CD4-positive, alpha-beta T cell treated with Interleukin-6 for 4 hours (primary cell): ENCODE results near the gene NXPE1.

Experiments used
- DNase-seq: peaks from one replicate; pipeline ENCODE4 v3.0.0-alpha.2; 2020; ENCODE audit warnings: mixed read lengths

The NXPE1 gene

GRCh38 chr11:114562166-114562916 is 2.7 kb upstream of the NXPE1 start:
- DNase-seq = no peak

GRCh38 chr11:114556135-114556534 is 3.5 kb downstream of the NXPE1 start:
- DNase-seq = no peak

GRCh38 chr11:114553642-114554041 is 6.0 kb downstream of the NXPE1 start:
- DNase-seq = no peak

DNA sequence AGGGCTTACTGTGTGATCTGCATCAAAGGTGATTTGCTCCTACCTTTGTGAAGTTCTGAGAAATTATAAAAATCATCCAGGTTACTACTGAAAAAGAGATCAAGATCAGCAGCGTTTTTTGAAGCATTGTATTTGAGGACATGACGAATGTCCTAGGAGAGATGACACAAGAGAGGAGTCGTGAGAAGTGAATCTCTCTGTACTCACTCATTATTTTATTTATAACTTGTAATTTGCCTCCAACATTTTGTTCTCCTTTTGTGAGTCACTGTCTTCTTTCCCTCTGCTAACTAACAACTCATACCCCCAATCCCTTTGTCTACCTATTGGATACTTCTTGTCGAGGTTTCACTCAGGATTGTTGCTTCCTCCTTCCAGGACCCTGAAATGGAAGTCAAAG is 8.6 kb downstream of the NXPE1 start:
- no peak for DNase-seq

- no peak for DNase-seq
Observed at GRCh38 chr11:114525682-114526081, 34.0 kb downstream of the NXPE1 start.

DNA sequence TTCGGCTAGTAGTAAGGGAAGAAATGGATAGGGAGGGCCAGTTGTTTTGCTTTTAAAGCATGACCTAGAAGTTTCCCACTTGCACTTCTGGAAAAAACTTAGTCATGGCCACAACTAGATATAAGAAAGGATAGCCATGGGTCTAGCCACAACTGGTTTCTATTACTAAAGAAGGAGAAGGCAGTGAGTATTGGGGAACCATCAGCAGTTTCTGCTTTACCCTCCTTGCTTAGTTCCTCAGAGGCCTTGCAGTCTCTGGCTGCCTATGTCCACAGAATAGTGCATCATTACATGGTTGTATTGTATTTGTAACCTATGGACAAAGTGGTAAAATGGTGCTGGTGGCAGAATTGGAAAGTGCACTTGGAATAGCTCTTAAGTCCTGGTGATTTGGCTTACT is 35.6 kb downstream of the NXPE1 start:
- DNase-seq = no peak

DNA sequence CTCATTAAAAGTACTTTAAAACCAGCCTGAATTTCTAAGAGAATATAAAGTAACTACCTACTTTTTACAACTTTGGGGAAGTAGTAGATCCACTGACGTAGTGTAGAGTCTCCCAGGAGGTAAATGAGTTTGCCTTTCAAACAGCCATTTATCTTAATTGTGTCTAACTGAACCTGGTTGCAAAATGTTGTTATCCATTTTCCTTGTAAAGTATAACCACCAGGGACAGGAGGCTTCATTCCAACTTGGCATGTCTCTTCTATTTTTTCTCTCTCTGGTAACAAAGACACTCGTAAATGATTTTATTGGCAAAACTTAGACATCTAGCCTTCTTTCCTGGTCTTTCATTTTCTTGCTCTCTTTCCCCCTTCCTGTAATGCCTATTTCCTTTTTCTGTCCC is 36.9 kb downstream of the NXPE1 start:
- DNase-seq = no peak

DNA sequence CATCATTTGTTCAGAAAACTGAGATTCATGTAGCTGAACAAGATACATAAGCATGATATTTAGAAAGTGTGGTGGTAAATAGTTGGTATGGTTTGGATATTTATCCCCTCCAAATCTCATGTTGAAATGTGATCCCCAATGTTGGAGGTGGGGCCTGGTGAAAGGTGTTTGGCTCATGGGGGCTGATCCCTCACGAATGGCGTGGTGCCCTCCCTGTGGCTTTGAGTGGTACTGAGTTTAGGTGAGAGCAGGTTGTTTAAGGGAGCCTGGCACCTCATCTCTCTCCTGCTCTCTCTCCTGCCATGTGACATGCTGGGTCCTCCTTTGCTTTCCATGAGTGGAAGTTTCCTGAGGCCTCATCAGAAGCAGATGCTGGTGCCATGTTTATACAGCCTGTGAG is 48.1 kb downstream of the NXPE1 start:
- no peak for DNase-seq

DNA sequence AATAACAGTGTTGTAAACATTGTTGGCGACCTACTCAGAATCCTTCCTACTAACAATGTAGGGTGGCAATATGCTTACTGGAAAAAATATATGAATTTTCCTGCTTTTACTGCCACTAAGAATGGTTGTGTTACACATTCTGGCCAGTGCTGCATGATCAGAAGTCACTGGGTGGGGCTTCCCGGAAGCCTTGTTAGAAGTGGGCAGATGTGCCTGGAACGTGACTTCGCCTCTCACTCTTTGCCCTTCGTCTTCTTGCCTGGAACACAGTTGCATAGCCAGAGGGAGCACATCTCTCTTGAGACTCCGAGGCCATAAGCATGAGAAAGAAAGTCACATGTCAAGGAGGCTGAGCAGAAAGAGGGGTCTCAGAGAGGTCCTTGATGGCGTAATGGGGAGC is 48.6 kb downstream of the NXPE1 start:
- DNase-seq = no peak

DNA sequence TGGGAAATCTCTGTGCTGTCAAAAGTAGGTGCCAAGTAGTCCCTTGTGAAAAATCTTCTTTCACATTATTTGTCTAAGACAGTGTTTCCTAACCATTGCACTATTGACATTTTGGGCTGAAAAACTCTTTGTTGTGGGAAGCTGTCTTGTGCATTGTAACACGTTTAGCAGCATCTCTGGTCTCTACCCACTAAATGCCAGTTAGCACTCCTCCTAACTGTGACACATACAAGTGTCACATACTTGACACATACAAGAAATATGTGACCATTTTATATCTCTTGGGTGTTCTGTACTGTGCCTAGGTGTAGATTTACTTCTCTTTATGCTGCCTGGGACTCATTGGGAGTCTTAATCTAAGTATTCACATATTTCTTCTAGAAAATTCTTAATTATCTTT is 57.8 kb downstream of the NXPE1 start:
- DNase-seq = no peak

DNA sequence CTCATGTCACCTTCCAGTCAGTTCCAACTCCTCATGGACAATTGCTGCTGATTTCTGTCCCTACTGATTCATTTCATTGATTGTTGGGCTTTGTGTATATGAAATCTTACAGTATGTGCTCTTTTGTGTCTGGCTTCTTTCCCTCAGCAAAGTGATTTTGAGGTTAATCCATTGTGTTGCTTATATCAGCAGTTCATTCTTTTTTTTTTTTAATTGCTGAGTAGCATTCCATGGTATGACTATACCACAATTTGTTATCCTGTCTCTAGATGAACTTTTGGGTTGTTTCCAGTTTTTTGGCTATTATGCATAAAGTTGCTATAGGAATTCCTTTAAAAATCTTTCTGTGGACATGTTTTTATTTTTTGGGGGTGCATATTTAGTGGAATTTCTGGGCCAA is 59.9 kb downstream of the NXPE1 start:
- no peak for DNase-seq

- DNase-seq = no peak
Observed at GRCh38 chr11:114496915-114497314, 62.8 kb downstream of the NXPE1 start.

GRCh38 chr11:114483929-114484328 is 75.8 kb downstream of the NXPE1 start:
- no peak for DNase-seq

DNA sequence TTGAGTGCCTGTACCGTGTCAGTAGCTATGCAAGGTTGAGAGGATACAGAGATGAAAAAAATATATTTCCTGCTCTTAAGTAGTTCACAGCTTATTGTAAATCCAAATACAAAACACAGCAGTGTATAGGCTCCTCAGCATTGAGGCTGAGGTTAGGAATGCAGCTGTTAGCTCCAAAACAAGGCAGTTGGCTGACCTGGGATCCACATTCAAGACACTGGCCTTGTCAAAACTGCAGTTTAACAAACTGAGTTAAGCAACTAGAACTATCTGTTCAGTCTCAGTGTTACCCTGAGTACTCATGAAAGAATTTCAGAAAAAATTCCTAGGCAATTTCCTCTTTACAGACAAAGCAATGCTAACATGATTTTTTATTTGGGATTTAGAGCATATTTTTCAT is 77.6 kb downstream of the NXPE1 start:
- DNase-seq = no peak

- DNase-seq = no peak
Observed at GRCh38 chr11:114479331-114479730, 80.3 kb downstream of the NXPE1 start.

GRCh38 chr11:114478768-114479167 is 80.9 kb downstream of the NXPE1 start:
- DNase-seq = no peak

- no peak for DNase-seq
Observed at GRCh38 chr11:114478001-114478410, 81.7 kb downstream of the NXPE1 start.

DNA sequence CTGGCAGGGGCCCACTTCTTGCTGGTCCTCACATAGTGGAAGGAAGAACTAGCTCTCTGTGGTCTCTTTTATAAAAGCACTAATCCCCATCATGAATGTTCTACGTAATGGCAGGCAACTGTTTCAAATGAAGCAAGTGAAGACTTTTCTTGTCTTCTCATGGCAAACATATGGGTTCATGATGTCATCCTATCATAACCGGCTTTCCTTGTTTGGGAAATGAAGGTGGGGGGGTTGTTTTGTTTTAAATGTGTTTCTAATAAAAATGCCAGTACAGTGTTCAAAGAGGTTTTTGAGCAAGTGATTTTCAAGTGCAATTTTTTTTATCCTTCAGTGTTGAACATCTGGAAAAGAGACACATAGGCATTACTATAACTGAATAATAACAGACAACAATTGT is 87.0 kb downstream of the NXPE1 start:
- DNase-seq = no peak
